Endothelial cell of umbilical vein (primary cell): Measurements from ENCODE around the gene MTERF1. TPM values are rescaled to one million over a fixed set of nuclear protein-coding genes. Genes with fewer than 3 reads are reported as not detected.

ENCODE experiments used
- BruUV-seq: library from RNA; stranded (reverse); fragments of 400-500 nt; replicated peaks from 2 replicates; lab custom pipeline; 2021; lab: Mats Ljungman, UMichigan
- CTCF ChIA-PET: fragments of 300-600, 350-600 bp; sonication (Branson Sonifier 250); formaldehyde crosslinking; loops from one replicate; lab custom pipeline; 2021; ENCODE audit warnings: antibody characterized with exemption, inconsistent platforms; lab: Charles Lee
- POLR2A ChIA-PET: fragments of 300-600, 350-600 bp; sonication (Branson Sonifier 250); formaldehyde crosslinking; loops from one replicate; lab custom pipeline; 2021; ENCODE audit warnings: antibody characterized with exemption, inconsistent platforms; lab: Charles Lee
- DNase-seq: peaks from one replicate; pipeline ENCODE4 v3.0.0-alpha.2; 2011; ENCODE audit warnings: low read depth, low spot score
- FAIRE-seq: peaks from 2 replicates; lab custom pipeline; 2011; peaks lifted over from hg19 to GRCh38; lab: Jason Lieb, UNC
- H2AFZ ChIP-seq: 2 replicates; pipeline ENCODE4 v1.6.0; 2012; ENCODE audit warnings: low read depth, low read length, control low read depth, inconsistent platforms
- H3K27ac ChIP-seq: 2 replicates; pipeline ENCODE4 v1.5.1; 2011; ENCODE audit warnings: low read depth, mild to moderate bottlenecking, control low read depth, low read length, moderate library complexity; ENCODE audit not compliant: insufficient read depth
- H3K27me3 ChIP-seq, 2 experiments: 2 replicates each; pipeline versions ENCODE4 v1.6.0 to v1.6.1; 2011; ENCODE audit warnings: low read length in 2 of 2, mixed read lengths in 1 of 2; ENCODE audit not compliant: control insufficient read depth in 2 of 2, insufficient read depth in 2 of 2
- H3K36me3 ChIP-seq, 2 experiments: 2 replicates in 1 of 2; 3 replicates in 1 of 2; pipeline ENCODE4 v1.5.1; 2011; ENCODE audit warnings: low read length in 2 of 2, mild to moderate bottlenecking in 1 of 2, moderate library complexity in 1 of 2; ENCODE audit not compliant: control insufficient read depth in 2 of 2, insufficient read depth in 2 of 2; ENCODE audit errors: extremely low read depth in 1 of 2
- H3K4me1 ChIP-seq: 3 replicates; pipeline ENCODE4 v1.5.1; 2011; ENCODE audit warnings: mild to moderate bottlenecking, low read length; ENCODE audit not compliant: control insufficient read depth, insufficient read depth; ENCODE audit errors: extremely low read depth
- H3K4me2 ChIP-seq: 2 replicates; pipeline ENCODE4 v1.6.1; 2011; ENCODE audit warnings: low read length, control low read depth, mixed read lengths; ENCODE audit not compliant: insufficient read depth
- H3K4me3 ChIP-seq, 3 experiments: fragments of 200-600 bp in 1 of 3; sonication (generic), shearing (Covaris generic) in 1 of 3; replicated peaks in 1 of 3; 2 replicates each; pipeline ENCODE4 v1.5.1; 2011 to 2016; ENCODE audit warnings: control low read depth in 3 of 3, low read length in 3 of 3, mild to moderate bottlenecking in 2 of 3, inconsistent platforms in 1 of 3, low read depth in 1 of 3, moderate library complexity in 1 of 3; ENCODE audit not compliant: insufficient read depth in 1 of 3
- H3K79me2 ChIP-seq: 2 replicates; pipeline ENCODE4 v1.6.0; 2012; ENCODE audit warnings: low read length, inconsistent platforms; ENCODE audit not compliant: control insufficient read depth, insufficient read depth
- H3K9ac ChIP-seq: replicated peaks from 2 replicates; pipeline ENCODE3; 2011; ENCODE audit warnings: low read length, control low read depth; ENCODE audit not compliant: insufficient read depth; ENCODE audit errors: extremely low read depth
- H3K9me1 ChIP-seq: replicated peaks from 3 replicates; pipeline ENCODE4 v1.6.0; 2011; ENCODE audit warnings: mild to moderate bottlenecking, low read length; ENCODE audit not compliant: control insufficient read depth, insufficient read depth; ENCODE audit errors: extremely low read depth
- H3K9me3 ChIP-seq: replicated peaks from 2 replicates; pipeline ENCODE4 v1.5.1; 2012; ENCODE audit warnings: low read length, inconsistent platforms; ENCODE audit not compliant: control insufficient read depth, insufficient read depth
- H4K20me1 ChIP-seq: replicated peaks from 2 replicates; pipeline ENCODE3; 2011; ENCODE audit warnings: mild to moderate bottlenecking, low read length; ENCODE audit not compliant: control insufficient read depth, insufficient read depth; ENCODE audit errors: extremely low read depth
- EZH2 ChIP-seq: IDR thresholded peaks from 2 replicates; pipeline ENCODE4 v1.6.1; 2012; ENCODE audit warnings: borderline replicate concordance, low read depth, mild to moderate bottlenecking, moderate library complexity, low read length, inconsistent platforms; ENCODE audit not compliant: severe bottlenecking
- FOS ChIP-seq: IDR thresholded peaks from 2 replicates; pipeline ENCODE4 v1.6.1; 2011; ENCODE audit warnings: mild to moderate bottlenecking, low read length, moderate library complexity, borderline replicate concordance; ENCODE audit not compliant: insufficient read depth
- GATA2 ChIP-seq: IDR thresholded peaks from 2 replicates; pipeline ENCODE4 v1.7.0; 2011; ENCODE audit warnings: low read depth, mild to moderate bottlenecking, moderate library complexity, mixed read lengths, low read length; ENCODE audit not compliant: insufficient read length, insufficient read depth
- JUN ChIP-seq: IDR thresholded peaks from 2 replicates; pipeline ENCODE4 v1.6.1; 2011; ENCODE audit warnings: borderline replicate concordance, low read depth; ENCODE audit not compliant: insufficient read length, insufficient read depth
- MYC ChIP-seq: IDR thresholded peaks from one replicate; pipeline ENCODE4 v1.6.1; 2011; ENCODE audit warnings: mild to moderate bottlenecking, low read depth, low read length
- POLR2A ChIP-seq: IDR thresholded peaks from 2 replicates; pipeline ENCODE4 v1.6.1; 2012; ENCODE audit warnings: low read depth, mild to moderate bottlenecking, control low read depth, low read length
- POLR2AphosphoS5 ChIP-seq: IDR thresholded peaks from 2 replicates; pipeline ENCODE4 v1.6.1; 2012; ENCODE audit warnings: low read depth, mild to moderate bottlenecking, control low read depth, low read length, moderate library complexity; ENCODE audit not compliant: insufficient read depth
- dilution Hi-C: fragments of 300-500 bp; cut with MboI; formaldehyde crosslinking; loops from one replicate; pipeline ENCODE4 v1.15.0; 2019; ENCODE audit warnings: low sequenced_read_pairs; ENCODE audit not compliant: extremely low pct_ligation_motif_present
- intact Hi-C: fragments of 100-400 bp; cut with micrococcal nuclease; formaldehyde crosslinking; loops from one replicate; pipeline ENCODE4 v1.10.0; 2022
- polyA plus RNA-seq, 4 experiments: library from polyadenylated mRNA; depleted of rRNA in 3 of 4; stranded (reverse) in 3 of 4; unstranded in 1 of 4; fragments of >200 nt; gene quantifications; 2 replicates each; pipeline versions ENCODE4 v1.2.1 to v1.2.3, GENCODE V29; 2011 to 2012; ENCODE audit warnings: missing spikeins in 1 of 4
- total RNA-seq: library from RNA; stranded (reverse); gene quantifications from 2 replicates; pipeline ENCODE4 v1.2.3, GENCODE V29; 2021
- TF ChIP-seq, protein P1 (sequence below), 2 donors: IDR thresholded peaks; 1 replicate in 1 of 2; 2 replicates in 1 of 2; pipeline ENCODE4 v1.5.1; 2011; ENCODE audit warnings: low read length in 2 of 2, mild to moderate bottlenecking in 2 of 2, moderate library complexity in 2 of 2, control low read depth in 1 of 2, inconsistent platforms in 1 of 2, low read depth in 1 of 2; ENCODE audit not compliant: insufficient read depth in 1 of 2; ENCODE audit errors: extremely low read depth in 1 of 2
- TF ChIP-seq, protein P2 (sequence below): IDR thresholded peaks from 2 replicates; pipeline ENCODE4 v1.6.1; 2011; ENCODE audit not compliant: insufficient read depth, insufficient read length

The MTERF1 gene
- total and polyA plus RNA-seq, 2 donors (not counting 3 experiments of a cell fraction or from before 2014, with no cell fraction given), result 3.1 to 10.2 TPM

DNA sequence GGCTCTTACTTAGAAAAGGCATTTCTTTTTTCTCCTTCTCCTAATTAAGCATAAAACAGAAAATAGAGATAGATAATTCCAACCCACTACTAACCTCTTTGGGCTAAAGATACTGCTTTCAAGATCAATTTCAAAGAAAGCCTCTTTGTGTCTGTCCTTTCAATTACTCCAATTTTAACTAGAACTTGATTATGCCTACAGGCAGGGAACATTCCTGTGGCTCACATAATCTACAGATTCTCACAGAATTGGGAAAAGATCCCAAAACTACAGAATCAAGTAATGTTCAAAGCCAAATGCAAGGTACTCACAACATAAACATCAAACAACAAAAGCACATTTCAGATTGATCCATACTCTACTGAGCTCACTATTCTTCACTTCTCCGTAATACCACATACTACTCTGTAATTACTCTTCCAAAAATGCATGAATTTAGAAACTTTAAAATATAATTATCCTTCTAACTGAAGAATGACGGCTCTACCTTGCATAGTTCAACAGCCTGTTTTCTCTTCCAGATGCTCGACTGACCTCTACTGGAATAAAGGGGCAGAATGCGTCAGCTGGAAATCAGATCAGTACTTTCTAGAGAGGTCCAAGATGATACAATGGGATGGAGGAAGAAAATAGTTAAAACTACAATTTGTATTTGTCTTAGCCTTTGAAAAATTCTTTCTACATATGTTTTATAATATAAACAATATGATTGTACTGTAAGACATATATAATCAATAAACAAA lies 3.9 kb downstream of the MTERF1 start:
- Histone ChIP-seq H3K36me3 (peaks cover 0 to 2% of the 10 kb centered on the region in 2 experiments), H3K4me3 (no peak overlapping the region), H3K9me1 (no peaks in the 10 kb centered on the region), H3K27ac (no peak overlapping the region), H3K4me1 (peaks cover 11% of the 10 kb centered on the region), H3K79me2 (peaks cover 21% of the 10 kb centered on the region), H3K4me2 (no peak overlapping the region), H3K27me3 (no peaks in the 10 kb centered on the region), H4K20me1 (no peaks in the 10 kb centered on the region), H3K9ac (no peak overlapping the region), H2AFZ (no peak overlapping the region), H3K9me3 (no peaks in the 10 kb centered on the region)
- no peak for TF ChIP-seq GATA2
- no peak for TF ChIP-seq JUN
- ChIA-PET POLR2A (no interaction called here), CTCF (interaction anchor here (0.9 kb wide), 1 partner anchor 46 kb away, joined by 8 read pairs; no protein-coding TSS in a partner anchor)
- intact Hi-C loops, result loop anchor here (10.0 kb wide), 1 partner anchor 1532 kb away; the partner anchor contains the start of gene GTPBP10
- no TSS peak for BruUV-seq
- dilution Hi-C loops, result no loop called here
- FAIRE-seq (no peak), DNase-seq (no peak)

DNA sequence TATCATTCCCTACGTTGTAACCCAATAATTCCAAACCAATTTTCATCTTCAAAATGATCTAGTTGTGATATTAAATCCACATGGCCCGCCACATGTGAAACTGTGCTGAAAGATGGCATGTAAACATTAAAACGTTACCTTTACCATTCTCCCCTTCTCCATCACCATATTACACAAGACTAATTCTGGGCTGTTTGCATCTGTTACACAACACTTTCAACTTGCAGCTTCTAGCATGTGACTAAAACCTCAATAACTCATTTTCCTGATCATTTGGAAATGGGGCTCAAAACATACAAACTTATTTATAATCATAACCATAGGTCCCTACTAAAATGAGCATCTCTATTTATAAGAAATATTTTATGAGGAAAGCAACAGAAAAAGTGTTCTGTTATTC lies 4.7 kb downstream of the MTERF1 start:
- dilution Hi-C loops, result no loop called here
- no peak overlapping the region for H3K9ac ChIP-seq
- no peak overlapping the region for H3K27ac ChIP-seq
- H4K20me1 ChIP-seq, result no peaks in the 10 kb centered on the region
- peaks cover 21% of the 10 kb centered on the region for H3K79me2 ChIP-seq
- no peak overlapping the region for H3K4me3 ChIP-seq
- H3K9me1 ChIP-seq, result no peaks in the 10 kb centered on the region
- H3K4me2 ChIP-seq, result no peak overlapping the region
- no peak for FAIRE-seq
- TF ChIP-seq, protein P1, sequence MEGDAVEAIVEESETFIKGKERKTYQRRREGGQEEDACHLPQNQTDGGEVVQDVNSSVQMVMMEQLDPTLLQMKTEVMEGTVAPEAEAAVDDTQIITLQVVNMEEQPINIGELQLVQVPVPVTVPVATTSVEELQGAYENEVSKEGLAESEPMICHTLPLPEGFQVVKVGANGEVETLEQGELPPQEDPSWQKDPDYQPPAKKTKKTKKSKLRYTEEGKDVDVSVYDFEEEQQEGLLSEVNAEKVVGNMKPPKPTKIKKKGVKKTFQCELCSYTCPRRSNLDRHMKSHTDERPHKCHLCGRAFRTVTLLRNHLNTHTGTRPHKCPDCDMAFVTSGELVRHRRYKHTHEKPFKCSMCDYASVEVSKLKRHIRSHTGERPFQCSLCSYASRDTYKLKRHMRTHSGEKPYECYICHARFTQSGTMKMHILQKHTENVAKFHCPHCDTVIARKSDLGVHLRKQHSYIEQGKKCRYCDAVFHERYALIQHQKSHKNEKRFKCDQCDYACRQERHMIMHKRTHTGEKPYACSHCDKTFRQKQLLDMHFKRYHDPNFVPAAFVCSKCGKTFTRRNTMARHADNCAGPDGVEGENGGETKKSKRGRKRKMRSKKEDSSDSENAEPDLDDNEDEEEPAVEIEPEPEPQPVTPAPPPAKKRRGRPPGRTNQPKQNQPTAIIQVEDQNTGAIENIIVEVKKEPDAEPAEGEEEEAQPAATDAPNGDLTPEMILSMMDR (IDR thresholded peaks at IDR 0.05; ENCODE audit: extremely low read depth in 1 of 2, insufficient read depth in 1 of 2, low read depth in 1 of 2, low read length in 2 of 2), result no peak
- no peak for TF ChIP-seq FOS
- no peak for TF ChIP-seq EZH2
- no peak for TF ChIP-seq POLR2A
- TF ChIP-seq MYC, result no peak
- TF ChIP-seq, protein P2, sequence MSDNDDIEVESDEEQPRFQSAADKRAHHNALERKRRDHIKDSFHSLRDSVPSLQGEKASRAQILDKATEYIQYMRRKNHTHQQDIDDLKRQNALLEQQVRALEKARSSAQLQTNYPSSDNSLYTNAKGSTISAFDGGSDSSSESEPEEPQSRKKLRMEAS, result no peak
- no peak for TF ChIP-seq JUN
- TF ChIP-seq GATA2, result no peak
- TF ChIP-seq POLR2AphosphoS5, result no peak
- BruUV-seq, result no TSS peak
- H3K27me3 ChIP-seq, result no peaks in the 10 kb centered on the region
- H3K9me3 ChIP-seq, result no peaks in the 10 kb centered on the region
- POLR2A ChIA-PET, result no interaction called here
- no peak overlapping the region for H2AFZ ChIP-seq
- DNase-seq, result no peak
- CTCF ChIA-PET, result interaction anchor here (1.0 kb wide), 1 partner anchor 571 kb away, joined by 5 read pairs; the partner anchor contains the start of gene GATAD1
- H3K36me3 ChIP-seq, result peaks cover 0 to 2% of the 10 kb centered on the region in 2 experiments
- peaks cover 7% of the 10 kb centered on the region for H3K4me1 ChIP-seq
- intact Hi-C loops, result loop anchor here (10.0 kb wide), 1 partner anchor 1531 kb away; the partner anchor contains the start of gene GTPBP10
